Kidney glomerular epithelial cell (primary cell): ENCODE data around the gene PIK3C2G.

Source experiments
- DNase-seq: peaks from one replicate; lab custom pipeline; 2025; lab: John Stamatoyannopoulos, UW

The PIK3C2G gene

DNA sequence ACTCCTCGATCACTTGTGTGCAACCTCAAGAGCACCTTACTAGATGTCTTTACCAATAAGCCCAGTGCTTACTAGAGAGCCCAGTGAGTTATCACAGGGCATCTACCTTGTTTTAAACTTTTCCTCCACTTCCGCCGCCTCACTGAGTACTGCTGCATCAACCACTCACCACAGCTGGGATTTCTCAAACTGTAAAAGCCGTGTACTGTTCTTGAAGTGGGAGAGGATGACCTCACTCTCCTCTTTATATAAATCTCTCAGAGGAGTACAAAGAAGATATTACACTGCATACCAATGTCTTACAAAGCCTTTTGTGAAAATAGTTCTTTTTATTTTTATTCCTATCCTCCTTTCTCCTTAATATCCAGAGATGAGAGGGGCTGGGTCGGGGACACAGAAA lies 382.4 kb downstream of the PIK3C2G start:
- DNase-seq, result peak; percentile 11

DNA sequence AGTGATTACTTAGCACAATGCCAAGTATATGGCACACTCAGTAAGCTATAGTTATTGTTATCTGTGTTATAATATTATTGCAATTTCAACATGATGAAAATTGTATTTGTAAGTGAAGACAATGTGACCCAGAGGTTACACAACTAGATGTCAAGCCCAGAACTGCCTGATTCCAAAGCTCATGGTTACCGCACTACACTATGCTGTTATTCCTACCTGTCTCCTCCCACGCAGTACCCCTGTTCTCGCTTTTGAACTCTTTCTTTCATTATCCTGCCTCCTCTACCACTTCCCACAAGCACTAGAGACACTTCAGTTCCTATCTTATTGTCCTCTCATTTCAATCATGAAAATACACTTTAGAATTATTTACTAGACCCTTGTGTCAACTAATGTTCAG lies 383.2 kb downstream of the PIK3C2G start:
- DNase-seq, result no peak

DNA sequence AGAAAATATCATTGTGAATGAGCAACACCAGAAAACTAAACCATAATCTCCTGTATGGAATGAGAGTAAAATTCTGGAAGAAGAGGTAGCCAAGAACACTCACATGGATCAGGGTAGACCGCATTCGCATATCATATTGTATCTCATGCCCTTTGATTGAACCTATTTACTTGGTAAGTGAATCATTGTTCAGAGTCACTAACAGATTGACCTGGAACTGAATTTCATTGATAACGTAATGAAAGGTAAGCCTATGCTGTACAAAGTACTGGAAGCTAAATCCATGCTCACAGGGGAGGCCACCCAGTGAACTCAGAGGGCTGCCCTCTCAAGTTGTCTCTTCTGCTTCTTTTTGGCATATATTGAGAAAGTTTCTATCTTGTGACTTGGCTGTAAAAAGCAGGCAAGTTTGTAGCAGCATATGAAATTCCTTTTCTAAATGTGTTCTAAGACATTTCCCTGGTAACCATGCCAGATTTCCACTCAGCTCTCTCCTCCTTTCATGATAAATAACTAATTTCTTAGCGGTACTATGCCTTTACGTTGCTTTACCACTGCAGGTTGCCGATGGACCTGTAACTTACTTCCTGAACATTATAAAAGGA lies 385.1 kb downstream of the PIK3C2G start:
- DNase-seq, result no peak

DNA sequence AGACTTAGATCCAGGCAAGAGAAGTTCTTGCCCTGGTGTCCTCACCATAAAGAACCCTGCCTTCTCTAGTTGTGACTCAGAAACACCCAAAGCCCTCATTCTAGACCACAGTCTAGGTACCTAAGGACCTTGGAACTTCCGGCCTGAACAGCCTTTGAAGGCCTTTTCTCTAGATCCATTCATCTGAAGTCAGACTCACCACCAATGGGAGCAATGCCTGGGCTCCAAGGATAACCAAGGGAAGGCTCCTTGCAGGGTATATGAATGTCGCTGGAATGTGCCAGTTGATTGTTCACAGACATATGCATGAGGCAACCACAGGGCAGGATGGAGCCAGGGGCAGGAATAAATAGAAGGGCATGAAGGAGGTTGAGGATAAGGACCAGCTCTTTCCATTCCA lies 390.2 kb downstream of the PIK3C2G start:
- no peak for DNase-seq

DNA sequence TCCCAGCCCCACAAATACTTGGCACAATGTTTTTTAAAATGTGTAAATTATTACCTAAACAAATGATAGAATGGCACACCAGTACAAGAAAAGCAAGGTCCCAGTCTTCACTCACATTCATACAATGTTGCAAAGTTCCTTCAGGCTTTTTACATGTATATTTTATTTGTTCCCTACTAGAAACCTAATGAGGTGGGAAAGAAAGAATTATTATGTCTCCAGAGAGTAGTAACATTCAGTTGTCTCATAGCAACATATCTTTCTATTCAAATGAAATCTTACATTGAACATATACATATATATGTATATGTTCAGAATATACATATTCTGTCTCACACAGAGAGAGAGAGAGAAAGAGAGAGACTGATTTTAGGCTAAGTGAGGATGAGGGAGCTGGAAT lies 391.3 kb downstream of the PIK3C2G start:
- no peak for DNase-seq

DNA sequence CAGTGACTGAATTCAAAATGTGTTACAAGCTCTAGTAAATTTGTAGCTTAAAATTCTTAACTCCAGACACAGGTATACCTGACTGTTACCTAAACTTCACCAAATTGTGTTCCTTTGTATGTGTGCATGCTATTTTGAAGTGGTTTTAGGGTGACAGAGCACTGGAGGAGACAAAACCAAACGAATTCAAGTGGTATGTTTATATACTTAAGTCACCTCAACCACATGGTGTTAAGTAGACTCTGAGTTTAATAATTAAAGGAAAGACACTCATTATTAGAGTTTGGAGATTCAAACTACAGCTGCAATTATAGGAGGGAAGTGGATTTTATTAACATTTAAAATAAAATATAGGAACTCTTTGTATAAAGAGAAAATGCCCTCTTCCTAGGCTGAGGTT lies 392.1 kb downstream of the PIK3C2G start:
- DNase-seq, result peak; percentile 4

DNA sequence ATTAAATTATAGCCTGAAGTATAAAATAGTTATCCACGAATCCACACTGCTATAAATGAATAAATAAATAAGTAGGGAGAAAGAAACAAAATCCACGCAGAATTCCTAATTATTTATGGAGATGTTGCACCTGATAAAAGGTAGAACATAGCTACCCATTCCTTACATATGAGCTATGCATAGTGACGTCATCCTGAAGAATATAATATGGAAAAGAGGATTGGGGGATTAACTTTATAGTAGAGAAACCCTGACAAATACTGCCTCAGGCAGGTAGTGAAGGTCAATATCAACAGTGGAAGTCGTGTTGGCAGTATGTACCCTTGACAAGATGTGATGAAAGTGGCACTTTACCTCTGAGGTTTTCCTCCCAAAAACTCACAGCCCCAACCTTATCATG lies 394.0 kb downstream of the PIK3C2G start:
- DNase-seq, result no peak

DNA sequence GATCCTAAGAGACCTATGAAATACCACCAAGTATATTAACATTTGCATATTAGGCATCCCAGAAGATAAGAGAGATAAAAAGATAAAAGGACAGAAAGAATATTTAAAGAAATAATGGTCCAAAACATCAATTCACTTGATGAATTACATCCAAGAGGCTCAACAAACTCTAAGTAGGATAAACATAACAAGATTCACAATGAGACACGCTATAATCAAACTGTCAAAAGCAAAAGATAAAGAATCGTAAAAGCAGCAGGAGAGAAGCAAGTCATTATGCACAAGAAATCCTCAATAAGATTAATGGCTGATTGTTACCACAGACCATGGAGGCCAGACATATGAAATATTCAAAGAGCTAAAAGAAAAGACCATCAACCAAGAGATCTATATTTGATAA lies 396.9 kb downstream of the PIK3C2G start:
- DNase-seq, result no peak

DNA sequence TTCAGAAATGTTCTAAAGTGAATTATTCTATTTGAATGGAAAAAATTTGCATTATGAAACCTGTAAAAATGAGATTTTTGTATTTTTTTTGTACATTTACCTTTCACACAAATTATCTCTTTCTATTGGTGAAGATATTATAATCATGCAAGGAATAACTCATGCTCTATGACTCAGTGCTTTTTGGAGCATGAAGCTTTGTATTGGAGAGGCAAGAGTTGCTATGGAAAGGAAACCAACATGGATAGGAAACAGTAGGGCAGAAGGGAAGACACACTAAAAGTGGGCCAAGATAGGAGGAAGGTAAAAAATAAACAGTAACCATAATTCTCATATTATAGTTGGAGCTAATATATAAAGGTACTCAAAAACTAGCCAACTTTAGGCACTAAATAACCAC lies 397.5 kb downstream of the PIK3C2G start:
- DNase-seq, result peak; percentile 50

DNA sequence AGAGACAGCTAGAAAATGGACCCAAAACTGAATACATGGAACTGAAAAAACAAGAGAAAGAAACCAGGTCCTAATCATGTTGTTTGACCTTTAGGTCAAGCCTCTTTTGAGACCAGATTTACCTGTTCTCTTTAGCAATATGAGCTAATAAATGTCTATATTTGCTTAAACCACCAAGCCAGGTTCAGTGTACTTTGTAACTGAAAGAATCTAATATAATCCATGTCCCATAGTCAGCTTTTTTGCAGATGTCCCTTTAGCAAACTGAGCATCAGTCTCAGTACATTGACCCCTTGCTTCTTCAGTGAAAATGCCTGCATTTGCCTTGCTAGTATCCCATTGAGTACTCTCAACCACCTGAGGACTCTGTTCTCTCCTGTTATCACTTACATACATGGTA lies 414.8 kb downstream of the PIK3C2G start:
- DNase-seq, result no peak

DNA sequence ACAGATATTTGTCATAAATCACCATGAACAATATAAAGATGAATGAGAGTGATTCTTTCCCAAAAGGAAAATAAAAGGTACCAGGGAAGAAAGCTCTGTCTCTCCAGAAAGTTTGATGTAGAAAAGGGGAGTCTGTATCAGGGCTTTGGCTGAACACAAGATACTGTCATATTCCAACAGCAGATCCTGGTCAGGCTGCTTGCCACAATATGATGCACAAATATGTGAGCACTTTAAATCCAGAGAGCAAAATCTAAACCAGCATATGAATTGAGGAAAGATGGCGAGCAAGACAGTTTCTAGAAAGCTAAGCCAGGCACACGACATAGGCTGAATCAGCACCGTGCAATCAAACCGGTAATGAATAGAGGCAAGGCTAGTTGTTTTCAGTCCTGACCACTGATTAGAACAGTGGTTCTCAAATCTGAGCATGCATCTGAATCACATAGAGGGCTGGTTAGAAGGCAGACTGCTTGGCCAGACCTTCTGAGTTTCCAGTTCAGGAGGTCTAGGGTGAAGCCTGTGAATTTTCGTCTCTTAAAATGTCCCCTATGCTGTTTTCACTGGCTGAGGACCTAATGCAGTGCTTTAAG lies 415.8 kb downstream of the PIK3C2G start:
- DNase-seq, result no peak

DNA sequence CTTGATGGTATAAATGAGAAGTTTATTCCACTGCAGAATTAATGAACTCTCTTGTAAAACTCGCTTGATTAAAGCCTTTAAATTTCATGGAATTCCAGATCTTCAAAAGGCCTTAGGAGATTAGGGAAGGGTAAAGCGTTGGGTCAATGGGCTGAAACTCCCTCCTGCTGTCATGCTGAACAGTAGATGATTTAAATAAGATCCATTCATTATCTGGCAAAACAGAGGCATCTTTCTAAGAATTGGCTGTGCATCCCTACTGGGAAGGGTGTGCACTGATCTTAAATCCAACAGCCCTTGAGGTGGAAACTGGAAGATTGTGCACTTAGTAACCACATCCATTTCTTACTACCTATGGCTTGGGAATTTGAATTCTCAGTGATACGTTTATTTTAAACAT lies 420.5 kb downstream of the PIK3C2G start:
- DNase-seq, result no peak

DNA sequence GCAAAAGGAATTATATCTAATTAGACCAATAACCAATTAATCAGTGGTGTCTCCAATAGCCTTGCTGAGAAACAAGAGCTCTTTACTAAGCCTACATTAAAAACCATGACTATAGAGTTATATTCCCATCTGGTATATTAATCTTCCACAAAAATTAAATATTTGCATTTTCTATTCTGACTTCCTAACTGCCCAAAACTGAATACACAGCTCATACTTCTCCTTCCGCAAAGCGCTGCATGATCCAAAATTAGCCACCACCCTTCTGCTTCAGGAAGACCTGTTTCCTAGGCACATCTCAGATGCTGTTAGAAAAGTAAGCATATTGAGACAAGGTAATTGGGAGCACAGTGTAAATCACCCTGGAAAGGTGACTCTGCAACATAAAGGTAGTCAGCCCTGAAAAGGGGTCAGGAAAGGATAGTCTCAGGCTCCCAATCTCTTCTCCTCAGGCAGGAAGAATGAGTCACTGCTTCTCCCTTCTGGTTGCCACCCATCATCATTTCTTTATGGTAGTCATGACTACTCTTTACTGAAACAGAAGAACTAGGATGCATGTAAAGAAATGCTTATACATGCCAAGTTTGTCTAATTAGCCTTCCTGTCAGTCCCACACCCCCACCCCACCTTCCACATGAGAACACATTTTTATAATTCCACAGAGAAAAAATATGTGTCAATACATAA lies 422.2 kb downstream of the PIK3C2G start:
- peak; percentile 36 for DNase-seq

DNA sequence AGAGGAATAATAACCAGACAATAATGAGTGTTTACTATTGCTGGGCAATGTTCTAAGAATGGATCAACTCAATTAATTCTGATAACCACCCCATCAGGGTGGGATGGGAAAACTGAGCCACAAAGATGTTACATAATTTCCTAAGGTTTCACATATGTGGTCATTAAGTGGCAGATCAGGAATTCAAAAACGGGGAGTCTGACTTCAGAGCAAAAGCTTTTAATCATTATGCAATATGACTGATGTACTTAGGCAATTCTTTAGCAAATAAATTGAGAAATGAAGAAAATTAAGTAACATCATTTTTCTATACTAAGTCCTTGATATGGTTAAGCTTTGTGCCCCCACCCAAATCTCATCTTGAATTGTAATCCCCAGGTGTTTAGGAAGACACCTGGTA lies 423.1 kb downstream of the PIK3C2G start:
- no peak for DNase-seq

DNA sequence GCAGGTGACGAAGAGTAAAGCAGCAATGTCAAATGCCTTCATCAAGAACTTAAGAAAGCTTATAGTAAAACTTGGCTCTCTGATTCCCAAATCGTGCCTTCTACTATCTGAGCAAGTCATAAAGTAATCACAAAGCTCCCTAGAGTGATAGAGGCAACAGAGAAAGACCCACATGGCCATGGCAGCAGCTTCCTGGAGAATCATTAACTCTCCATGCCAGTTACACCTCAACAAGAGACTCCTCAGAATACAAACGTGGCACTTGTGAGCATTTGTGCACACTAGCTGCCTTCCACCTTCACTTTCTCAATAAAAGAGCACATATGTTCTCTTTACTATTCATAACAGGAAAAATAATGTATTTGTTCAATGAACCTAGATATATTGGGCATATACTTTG lies 428.5 kb downstream of the PIK3C2G start:
- no peak for DNase-seq

DNA sequence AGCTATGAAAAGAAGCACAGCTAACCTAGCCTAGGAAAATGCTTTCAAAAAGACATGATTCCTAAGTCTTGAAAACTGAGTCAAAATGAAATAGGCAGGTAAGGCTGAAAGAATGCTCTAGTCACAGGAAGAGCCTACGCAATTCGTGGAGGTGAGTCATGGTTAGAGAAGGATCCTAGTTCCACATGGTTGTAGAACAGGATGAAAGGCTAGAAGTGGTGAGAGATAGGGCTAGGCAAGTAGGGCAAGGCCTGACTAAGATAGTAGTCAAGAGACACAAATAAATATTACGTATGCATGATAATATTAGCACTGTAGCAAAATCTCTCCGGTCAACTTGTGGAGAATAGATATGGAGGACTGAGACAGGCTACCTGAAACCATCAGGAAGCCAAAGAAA lies 429.3 kb downstream of the PIK3C2G start:
- DNase-seq, result peak; percentile 87

DNA sequence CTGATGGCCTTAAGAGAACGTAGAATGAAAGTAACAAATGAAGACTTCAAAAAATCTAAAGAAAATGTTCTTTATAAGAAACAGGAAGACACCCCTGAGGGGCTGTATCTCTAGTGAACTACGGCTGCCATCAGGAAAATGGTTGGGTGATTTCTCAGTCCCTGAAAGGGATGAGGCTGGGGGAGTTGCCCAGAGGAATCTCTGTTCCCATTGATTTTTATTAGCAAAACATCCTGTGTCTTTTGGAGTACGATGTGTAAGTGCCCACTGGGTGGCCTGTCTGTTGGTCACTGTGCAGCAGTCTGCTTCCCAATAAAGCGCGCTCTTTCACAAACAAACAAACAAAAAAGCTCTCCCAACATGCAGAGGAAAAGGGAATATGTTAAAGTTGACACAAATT lies 432.7 kb downstream of the PIK3C2G start:
- DNase-seq, result peak; percentile 36

DNA sequence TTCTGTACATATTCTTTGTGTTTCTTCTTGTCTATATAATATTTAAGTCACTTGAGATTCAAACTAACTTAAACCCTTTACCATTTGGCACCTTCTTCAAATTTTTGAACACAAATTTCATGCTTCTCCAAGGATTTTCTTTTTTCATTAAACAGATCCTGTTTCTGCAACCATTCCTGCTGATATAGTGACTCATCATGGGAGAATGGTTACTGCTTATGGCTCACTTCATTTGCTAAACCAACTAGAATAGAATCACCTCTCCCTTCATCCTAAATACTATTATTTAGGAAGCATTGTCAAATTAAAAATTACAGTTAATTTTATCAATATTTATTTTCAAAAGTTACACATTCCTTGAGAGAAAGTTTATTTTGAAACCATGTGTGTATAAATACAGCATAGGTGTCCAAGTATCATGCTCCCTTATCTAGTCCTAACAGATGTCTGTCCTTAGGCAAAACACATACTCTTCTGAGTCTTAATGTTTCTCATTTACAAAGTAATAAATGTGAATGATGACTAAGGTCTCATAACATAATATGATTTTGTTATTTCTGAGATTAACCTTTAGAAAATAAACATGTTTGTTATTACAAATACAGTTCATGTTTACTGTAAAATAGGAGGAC lies 435.8 kb downstream of the PIK3C2G start:
- DNase-seq, result peak; percentile 64
